Panc1 (cell line): ENCODE measurements around the gene POLR3GL. TPM values are rescaled to one million over a fixed set of nuclear protein-coding genes. Genes with fewer than 3 reads are reported as not detected.

Experiments used
- ATAC-seq: fragments of 200-7000 bp; cut with Tn5 transposase; 2 replicates; pipeline ENCODE4 v1.9.1; 2020; ENCODE audit warnings: mild to moderate bottlenecking, moderate library complexity
- BruUV-seq: library from RNA; stranded (reverse); fragments of 400-500 nt; replicated peaks from 2 replicates; lab custom pipeline; 2021; lab: Mats Ljungman, UMichigan
- CTCF ChIA-PET: fragments of 300-600 bp; sonication (Branson Sonifier 250); formaldehyde crosslinking; loops from one replicate; lab custom pipeline; 2022; ENCODE audit warnings: antibody characterized with exemption; lab: Charles Lee
- POLR2A ChIA-PET: fragments of 300-600 bp; sonication (Branson Sonifier 250); formaldehyde crosslinking; loops from one replicate; lab custom pipeline; 2022; ENCODE audit warnings: antibody characterized with exemption; lab: Charles Lee
- DNase-seq: peaks from one replicate; pipeline ENCODE4 v3.0.0-alpha.2; 2010; ENCODE audit warnings: low read depth, low spot score
- H3K27ac ChIP-seq: 2 replicates; pipeline ENCODE4 v1.5.1; 2011; ENCODE audit warnings: mild to moderate bottlenecking, low read length, inconsistent platforms
- H3K27me3 ChIP-seq: fragments of 200-500 bp; sonication (Bioruptor generic); 2 replicates; pipeline ENCODE4 v1.6.0; 2014; ENCODE audit warnings: low read length, inconsistent platforms; ENCODE audit not compliant: control insufficient read depth, insufficient read depth
- H3K36me3 ChIP-seq: fragments of 200-500 bp; sonication (Bioruptor generic); 2 replicates; pipeline ENCODE4 v1.5.1; 2014; ENCODE audit warnings: inconsistent platforms, mild to moderate bottlenecking, low read length, moderate library complexity; ENCODE audit not compliant: control insufficient read depth, insufficient read depth
- H3K4me1 ChIP-seq: 2 replicates; pipeline ENCODE4 v1.5.1; 2011; ENCODE audit warnings: inconsistent platforms, mild to moderate bottlenecking, low read length, moderate library complexity; ENCODE audit not compliant: control insufficient read depth, insufficient read depth
- H3K4me3 ChIP-seq, 2 experiments: 2 replicates each; pipeline ENCODE4 v1.5.1; 2011 to 2012; ENCODE audit warnings: low read depth in 2 of 2, low read length in 2 of 2, mild to moderate bottlenecking in 2 of 2, inconsistent platforms in 1 of 2, moderate library complexity in 1 of 2
- H3K9me3 ChIP-seq: fragments of 200-500 bp; sonication (Bioruptor generic); 2 replicates; pipeline ENCODE4 v1.5.1; 2014; ENCODE audit warnings: low read depth, mild to moderate bottlenecking, inconsistent platforms, low read length, moderate library complexity; ENCODE audit not compliant: control insufficient read depth, insufficient read depth
- POLR2AphosphoS5 ChIP-seq: IDR thresholded peaks from 2 replicates; pipeline ENCODE4 v1.6.1; 2012; ENCODE audit warnings: mild to moderate bottlenecking, low read depth, low read length, moderate library complexity
- REST ChIP-seq, 2 experiments: IDR thresholded peaks; 2 replicates each; pipeline ENCODE4 v1.6.1; 2011 to 2012; ENCODE audit warnings: low read depth in 2 of 2, control low read depth in 1 of 2, low read length in 1 of 2, mild to moderate bottlenecking in 1 of 2, moderate library complexity in 1 of 2; ENCODE audit not compliant: insufficient read depth in 1 of 2
- SIN3A ChIP-seq: IDR thresholded peaks from 2 replicates; pipeline ENCODE4 v1.6.1; 2012; ENCODE audit warnings: low read depth, mild to moderate bottlenecking, low read length, moderate library complexity, borderline replicate concordance; ENCODE audit not compliant: insufficient read depth
- TCF7L2 ChIP-seq: IDR thresholded peaks from 2 replicates; pipeline ENCODE4 v1.6.1; 2011; ENCODE audit warnings: mild to moderate bottlenecking, low read depth, low read length, inconsistent platforms
- in situ Hi-C: cut with HindIII; loops from 2 replicates; pipeline ENCODE4 v1.10.0; 2016; ENCODE audit warnings: low sequenced_read_pairs, low pct_unique_long_range_greater_than_20kb
- intact Hi-C: fragments of 100-400 bp; cut with micrococcal nuclease; formaldehyde crosslinking; loops from one replicate; pipeline ENCODE4 v1.10.0; 2022; ENCODE audit not compliant: unreplicated experiment
- total RNA-seq: library from RNA; stranded (reverse); gene quantifications from one replicate; pipeline ENCODE4 v1.2.1, GENCODE V29; 2021; ENCODE audit not compliant: unreplicated experiment
- TF ChIP-seq, protein P1 (sequence below): fragments of 450-650 bp; IDR thresholded peaks from 2 replicates; pipeline ENCODE4 v1.5.1; 2017; ENCODE audit warnings: mild to moderate bottlenecking

Gene POLR3GL
- total RNA-seq, 1 experiment from 2014 or later, result 14.9 TPM

GRCh38 chr1:145986551-145986950 is 22.1 kb downstream of the POLR3GL start:
- no TSS peak for BruUV-seq
- ATAC-seq (no peak), DNase-seq (no peak)
- no peaks in the 10 kb centered on the region for H3K36me3 ChIP-seq
- no peaks in the 10 kb centered on the region for H3K9me3 ChIP-seq
- ChIA-PET POLR2A (interaction anchor here (0.6 kb wide), 1 partner anchor 41 kb away, joined by 7 read pairs; no protein-coding TSS in a partner anchor), CTCF (interaction anchor here (0.7 kb wide), 1 partner anchor 59 kb away, joined by 6 read pairs; no protein-coding TSS in a partner anchor)
- intact Hi-C loops (no loop called here), in situ Hi-C loops (no loop called here)
- no peaks in the 10 kb centered on the region for H3K4me1 ChIP-seq
- H3K4me3 ChIP-seq, result no peak overlapping the region
- H3K27me3 ChIP-seq, result no peaks in the 10 kb centered on the region
- no peak overlapping the region for H3K27ac ChIP-seq
- TF ChIP-seq TCF7L2 (no peak), SIN3A (no peak), REST (IDR thresholded peaks at IDR 0.05; ENCODE audit: insufficient read depth in 1 of 2, low read depth in 2 of 2, low read length in 1 of 2) (no peak), POLR2AphosphoS5 (no peak)
- TF ChIP-seq, protein P1, sequence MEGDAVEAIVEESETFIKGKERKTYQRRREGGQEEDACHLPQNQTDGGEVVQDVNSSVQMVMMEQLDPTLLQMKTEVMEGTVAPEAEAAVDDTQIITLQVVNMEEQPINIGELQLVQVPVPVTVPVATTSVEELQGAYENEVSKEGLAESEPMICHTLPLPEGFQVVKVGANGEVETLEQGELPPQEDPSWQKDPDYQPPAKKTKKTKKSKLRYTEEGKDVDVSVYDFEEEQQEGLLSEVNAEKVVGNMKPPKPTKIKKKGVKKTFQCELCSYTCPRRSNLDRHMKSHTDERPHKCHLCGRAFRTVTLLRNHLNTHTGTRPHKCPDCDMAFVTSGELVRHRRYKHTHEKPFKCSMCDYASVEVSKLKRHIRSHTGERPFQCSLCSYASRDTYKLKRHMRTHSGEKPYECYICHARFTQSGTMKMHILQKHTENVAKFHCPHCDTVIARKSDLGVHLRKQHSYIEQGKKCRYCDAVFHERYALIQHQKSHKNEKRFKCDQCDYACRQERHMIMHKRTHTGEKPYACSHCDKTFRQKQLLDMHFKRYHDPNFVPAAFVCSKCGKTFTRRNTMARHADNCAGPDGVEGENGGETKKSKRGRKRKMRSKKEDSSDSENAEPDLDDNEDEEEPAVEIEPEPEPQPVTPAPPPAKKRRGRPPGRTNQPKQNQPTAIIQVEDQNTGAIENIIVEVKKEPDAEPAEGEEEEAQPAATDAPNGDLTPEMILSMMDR, result no peak

- TF ChIP-seq TCF7L2 (no peak), REST (IDR thresholded peaks at IDR 0.05; ENCODE audit: insufficient read depth in 1 of 2, low read depth in 2 of 2, low read length in 1 of 2) (no peak), POLR2AphosphoS5 (no peak), SIN3A (no peak)
- TF ChIP-seq, protein P1, result no peak
- intact Hi-C loops, result no loop called here
- POLR2A ChIA-PET, result no interaction called here
These were observed 23.4 kb downstream of the POLR3GL start for GRCh38 chr1:145987926-145988325.

More at GRCh38 chr1:145987926-145988325, 23.4 kb downstream of the POLR3GL start:
- H3K4me3 ChIP-seq, result no peak overlapping the region
- H3K4me1 ChIP-seq, result no peaks in the 10 kb centered on the region
- H3K9me3 ChIP-seq, result no peaks in the 10 kb centered on the region
- no TSS peak for BruUV-seq
- no peaks in the 10 kb centered on the region for H3K27me3 ChIP-seq
- no peaks in the 10 kb centered on the region for H3K36me3 ChIP-seq
- in situ Hi-C loops, result no loop called here
- CTCF ChIA-PET, result no interaction called here
- no peak overlapping the region for H3K27ac ChIP-seq
- no peak for ATAC-seq
- DNase-seq, result no peak
